Measurements from ENCODE around the gene MALT1. TPM values are rescaled to one million over a fixed set of nuclear protein-coding genes. Genes with fewer than 3 reads are reported as not detected.
"Not testable (repeated sequence)": the region's sequence is repeated elsewhere in the genome, so short reads cannot be mapped to it uniquely, and the experiment has no call there.

Gene MALT1
- total RNA-seq, 2 experiments from 2014 or later: 42.5 to 44.3 TPM

DNA sequence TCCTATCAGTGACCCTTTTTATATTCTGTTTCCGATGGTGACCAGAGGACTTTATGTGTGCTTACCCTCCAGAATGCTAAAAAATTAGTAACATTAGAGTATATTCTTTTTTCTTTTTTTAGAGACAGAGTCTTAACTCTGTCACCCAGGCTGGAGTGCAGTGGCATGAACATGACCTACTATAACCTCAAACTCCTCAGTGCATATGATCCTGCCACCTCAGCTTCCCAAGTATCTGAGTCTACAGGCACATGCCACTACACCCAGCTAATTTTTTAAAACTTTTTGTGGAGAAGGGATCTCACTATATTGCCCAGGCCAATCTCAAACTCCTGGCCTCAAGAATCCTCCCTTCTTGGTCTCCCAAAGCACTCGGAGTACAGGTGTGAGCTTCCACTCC lies 74.6 kb downstream of the MALT1 start:
- H3K9me3 Mint-ChIP-seq: peaks cover 24% of the 10 kb centered on the region
- no peak overlapping the region for H3K27ac Mint-ChIP-seq
- no peaks in the 10 kb centered on the region for H3K4me1 Mint-ChIP-seq (ENCODE audit: low read depth)
- DNase-seq: no peak
- no peaks in the 10 kb centered on the region for H3K27me3 Mint-ChIP-seq
- ChIA-PET POLR2A (no interaction called here), CTCF (interaction anchor here (9.3 kb wide), 1 partner anchor 18 kb away, joined by 47 read pairs; no protein-coding TSS in a partner anchor)
- intact Hi-C loops (cut with micrococcal nuclease): no loop called here
- no peak overlapping the region for H3K4me3 Mint-ChIP-seq
- peaks cover 69% of the 10 kb centered on the region for H3K36me3 Mint-ChIP-seq

DNA sequence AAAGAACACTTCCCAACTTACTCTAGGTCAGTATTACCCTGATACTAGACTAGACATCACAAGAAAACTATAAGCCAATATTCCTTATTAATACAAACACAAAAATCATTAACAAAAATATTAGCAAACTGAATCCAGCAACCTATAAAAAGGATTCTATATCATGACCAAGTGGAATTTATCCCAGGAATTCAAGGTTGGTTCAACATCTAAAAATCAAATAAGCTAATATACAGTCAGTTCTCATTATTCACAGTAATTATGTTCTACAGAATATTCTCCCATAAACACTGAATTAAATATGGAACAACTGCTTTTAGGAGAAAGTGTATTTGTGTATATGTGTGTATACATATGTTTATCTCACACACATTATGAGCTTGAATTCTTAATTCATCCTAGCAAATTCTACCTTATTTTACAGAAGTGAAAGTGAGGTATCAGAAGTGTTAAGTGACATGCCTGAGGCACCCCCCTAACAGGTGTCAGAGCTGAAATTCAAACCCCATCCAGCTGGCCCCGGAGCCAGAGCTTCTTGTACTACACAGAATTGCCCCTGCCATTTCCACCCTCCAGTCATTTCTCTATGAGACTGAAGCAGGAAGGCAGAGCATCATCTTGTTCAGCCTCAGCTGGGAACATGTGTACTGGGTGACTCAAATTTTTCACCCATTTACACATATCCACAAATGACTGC lies 77.8 kb downstream of the MALT1 start:
- Mint-ChIP-seq H3K4me1 (ENCODE audit: low read depth) (no peaks in the 10 kb centered on the region), H3K27me3 (no peaks in the 10 kb centered on the region), H3K27ac (no peak overlapping the region), H3K9me3 (peaks cover 24% of the 10 kb centered on the region), H3K36me3 (peaks cover 61% of the 10 kb centered on the region), H3K4me3 (no peak overlapping the region)
- no peak for DNase-seq
- CTCF ChIA-PET: interaction anchor here (0.8 to 9.3 kb wide), 4 partner anchors 15 to 218 kb away, joined by 3 to 47 read pairs (median 3); no protein-coding TSS in a partner anchor
- POLR2A ChIA-PET: no interaction called here
- intact Hi-C loops (cut with micrococcal nuclease): no loop called here

DNA sequence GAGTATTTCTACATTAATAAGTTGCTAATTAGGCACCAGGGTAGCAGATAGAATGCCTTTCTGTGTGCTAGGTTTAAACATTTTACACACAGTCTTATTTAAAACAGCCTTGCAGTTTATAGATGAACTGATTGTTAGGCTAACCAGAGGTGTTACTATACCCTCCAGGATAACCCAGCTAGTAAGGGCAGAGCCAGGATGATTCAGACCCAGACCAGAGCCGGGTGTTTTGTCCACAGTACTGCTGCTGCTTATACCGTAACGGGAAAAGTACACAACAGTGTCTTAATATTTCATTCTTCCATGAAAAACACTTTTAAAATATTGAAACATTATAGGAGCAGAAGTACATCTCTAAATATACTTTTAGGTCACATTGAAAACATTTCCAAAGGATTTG lies 82.7 kb downstream of the MALT1 start:
- Mint-ChIP-seq H3K4me1 (ENCODE audit: low read depth) (peaks cover 14% of the 10 kb centered on the region), H3K36me3 (peaks cover 18% of the 10 kb centered on the region), H3K9me3 (peaks cover 3% of the 10 kb centered on the region), H3K27ac (no peak overlapping the region), H3K27me3 (no peaks in the 10 kb centered on the region), H3K4me3 (no peak overlapping the region)
- intact Hi-C loops (cut with micrococcal nuclease): no loop called here
- ChIA-PET CTCF (interaction anchor here (0.8 to 4.8 kb wide), 5 partner anchors 10 to 224 kb away, joined by 3 to 38 read pairs (median 5); no protein-coding TSS in a partner anchor), POLR2A (no interaction called here)
- no peak for DNase-seq

DNA sequence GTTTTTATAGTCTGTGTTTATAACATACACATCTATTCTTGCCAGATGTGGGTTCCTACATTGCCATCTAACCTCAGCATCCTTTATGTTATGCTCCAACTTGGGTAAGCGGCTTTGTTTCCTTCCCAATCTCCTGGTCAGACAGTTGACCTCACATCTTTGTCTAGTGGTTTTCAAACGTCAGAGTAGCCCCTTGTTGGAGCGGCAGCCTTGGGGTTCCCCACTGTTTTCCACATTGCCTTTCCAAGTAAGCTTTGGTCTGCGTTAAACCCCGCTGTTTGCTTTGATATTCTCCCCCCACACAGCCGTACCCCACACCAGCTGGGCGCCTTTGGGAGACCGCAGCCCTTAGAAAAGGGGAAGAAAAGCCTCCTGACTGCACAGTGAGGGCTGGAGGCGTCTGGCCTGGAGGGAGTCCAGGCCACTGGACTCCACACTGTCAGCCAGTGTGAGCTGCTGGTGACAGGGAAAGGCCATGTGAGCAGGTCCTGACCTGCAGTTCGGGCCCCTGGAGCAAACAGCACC lies 83.3 kb downstream of the MALT1 start:
- Mint-ChIP-seq H3K27me3 (no peaks in the 10 kb centered on the region), H3K4me1 (ENCODE audit: low read depth) (peaks cover 14% of the 10 kb centered on the region), H3K36me3 (peaks cover 11% of the 10 kb centered on the region), H3K4me3 (no peak overlapping the region), H3K9me3 (no peaks in the 10 kb centered on the region), H3K27ac (no peak overlapping the region)
- DNase-seq: no peak
- ChIA-PET POLR2A (interaction anchor here (0.8 kb wide), 1 partner anchor 54 kb away, joined by 3 read pairs; no protein-coding TSS in a partner anchor), CTCF (interaction anchor here (1.8 to 4.8 kb wide), 3 partner anchors 10 to 225 kb away, joined by 5 to 38 read pairs (median 10); no protein-coding TSS in a partner anchor)
- intact Hi-C loops (cut with micrococcal nuclease): no loop called here

DNA sequence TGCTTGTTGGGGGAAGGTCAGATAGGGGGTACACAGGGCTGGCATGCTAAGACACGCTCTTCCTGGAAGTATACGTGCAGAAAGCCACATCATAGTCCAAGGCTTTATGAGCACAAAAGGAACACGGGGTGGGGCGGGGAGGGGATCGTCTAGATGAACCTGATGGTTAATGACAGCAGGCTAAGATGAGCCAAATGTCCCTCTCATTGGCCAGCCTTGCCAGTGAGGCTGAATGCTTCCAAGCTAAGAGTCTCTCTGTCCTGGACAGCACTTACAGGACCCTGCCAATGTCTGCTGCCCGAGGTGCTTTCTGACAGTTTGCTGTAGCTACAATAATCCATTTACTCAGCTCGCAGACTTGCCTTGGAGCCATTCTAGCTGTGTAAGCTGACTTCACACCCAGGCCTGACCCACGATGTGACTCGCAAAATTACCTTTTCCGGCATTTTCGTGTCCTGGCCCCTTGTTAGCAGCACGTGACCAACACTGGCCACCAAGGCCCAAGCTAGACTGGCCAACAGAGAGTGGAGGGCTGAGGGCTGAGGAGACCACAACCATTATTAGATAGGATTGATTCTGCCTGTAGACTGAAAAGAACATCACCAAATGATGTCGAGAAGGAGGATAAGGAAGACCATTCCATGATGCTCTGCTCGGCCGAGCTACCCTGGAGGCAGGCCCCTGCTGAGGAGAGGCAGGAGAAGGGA lies 84.2 kb downstream of the MALT1 start:
- CTCF ChIA-PET: interaction anchor here (1.1 to 4.8 kb wide), 3 partner anchors 9 to 226 kb away, joined by 7 to 38 read pairs (median 10); no protein-coding TSS in a partner anchor
- Mint-ChIP-seq H3K4me3 (no peak overlapping the region), H3K36me3 (peaks cover 3% of the 10 kb centered on the region), H3K4me1 (ENCODE audit: low read depth) (peaks cover 17% of the 10 kb centered on the region), H3K27me3 (peaks cover 3% of the 10 kb centered on the region), H3K9me3 (no peaks in the 10 kb centered on the region), H3K27ac (no peak overlapping the region)
- POLR2A ChIA-PET: interaction anchor here (0.8 to 1.6 kb wide), 2 partner anchors 55 to 84 kb away, joined by 3 to 6 read pairs; partner anchors contain the start of gene MALT1
- no peak for DNase-seq
- intact Hi-C loops (cut with micrococcal nuclease): no loop called here

DNA sequence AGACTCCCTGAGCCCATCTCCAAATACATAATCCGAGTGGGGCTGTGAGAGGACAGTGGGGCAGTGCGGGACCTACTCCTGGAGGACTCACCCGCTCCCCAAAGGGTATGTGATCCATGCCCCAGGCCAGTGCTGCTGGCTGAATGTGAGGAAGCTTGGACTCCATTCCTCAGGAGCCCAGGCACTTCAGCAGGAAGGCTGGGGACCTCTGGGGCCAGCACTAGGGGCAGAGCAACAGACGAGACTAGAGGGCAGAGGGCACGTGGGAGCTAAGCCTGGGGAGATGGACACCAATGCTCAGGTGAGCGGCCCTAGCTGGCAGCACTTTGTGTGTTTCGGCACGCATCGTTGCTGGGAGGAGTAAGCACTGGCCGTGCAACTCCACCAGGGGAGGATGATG lies 84.9 kb downstream of the MALT1 start:
- Mint-ChIP-seq H3K27ac (no peak overlapping the region), H3K4me3 (no peak overlapping the region), H3K9me3 (no peaks in the 10 kb centered on the region), H3K27me3 (peaks cover 3% of the 10 kb centered on the region), H3K36me3 (no peaks in the 10 kb centered on the region), H3K4me1 (ENCODE audit: low read depth) (peaks cover 20% of the 10 kb centered on the region)
- ChIA-PET CTCF (interaction anchor here (1.1 to 4.8 kb wide), 3 partner anchors 8 to 226 kb away, joined by 7 to 38 read pairs (median 10); no protein-coding TSS in a partner anchor), POLR2A (interaction anchor here (1.6 kb wide), 1 partner anchor 85 kb away, joined by 6 read pairs; the partner anchor contains the start of gene MALT1)
- DNase-seq: no peak
- intact Hi-C loops (cut with micrococcal nuclease): no loop called here

DNA sequence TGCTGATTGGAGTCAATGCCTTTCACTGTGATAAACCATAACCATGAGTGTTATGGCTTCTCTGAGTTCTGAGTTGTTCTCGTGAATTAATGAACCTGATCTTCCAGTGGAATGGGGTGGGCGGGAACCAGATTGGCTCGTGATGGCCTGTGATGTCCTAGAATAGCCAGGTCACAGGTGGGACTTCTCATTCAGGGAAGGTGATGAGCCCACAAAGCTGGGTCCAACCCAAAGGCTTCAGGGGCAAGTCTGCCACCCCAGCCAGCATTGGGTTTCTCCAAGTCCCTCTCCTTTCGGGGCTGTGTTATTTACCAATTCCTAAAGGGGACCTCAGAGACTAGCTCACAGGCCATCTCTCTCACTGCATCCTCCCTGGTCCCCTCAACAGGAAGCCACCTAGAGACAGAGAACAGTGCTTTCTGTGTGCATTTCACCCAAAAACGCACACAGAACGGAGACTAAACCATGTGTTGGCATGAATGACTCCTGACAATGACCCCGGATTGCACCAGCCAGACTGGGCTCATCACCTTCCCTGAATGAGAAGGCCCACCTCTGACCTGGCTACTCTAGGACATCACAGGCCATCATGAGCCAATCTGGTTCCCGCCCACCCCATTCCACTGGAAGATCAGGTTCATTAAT lies 85.5 kb downstream of the MALT1 start:
- no peak overlapping the region for H3K4me3 Mint-ChIP-seq
- H3K27ac Mint-ChIP-seq: no peak overlapping the region
- H3K27me3 Mint-ChIP-seq: peaks cover 3% of the 10 kb centered on the region
- intact Hi-C loops (cut with micrococcal nuclease): no loop called here
- H3K4me1 Mint-ChIP-seq (ENCODE audit: low read depth): peaks cover 26% of the 10 kb centered on the region
- ChIA-PET POLR2A (interaction anchor here (1.6 kb wide), 1 partner anchor 85 kb away, joined by 6 read pairs; the partner anchor contains the start of gene MALT1), CTCF (interaction anchor here (2.0 to 4.8 kb wide), 2 partner anchors 7 to 227 kb away, joined by 10 to 38 read pairs; no protein-coding TSS in a partner anchor)
- H3K9me3 Mint-ChIP-seq: no peaks in the 10 kb centered on the region
- no peaks in the 10 kb centered on the region for H3K36me3 Mint-ChIP-seq
- DNase-seq: no peak

DNA sequence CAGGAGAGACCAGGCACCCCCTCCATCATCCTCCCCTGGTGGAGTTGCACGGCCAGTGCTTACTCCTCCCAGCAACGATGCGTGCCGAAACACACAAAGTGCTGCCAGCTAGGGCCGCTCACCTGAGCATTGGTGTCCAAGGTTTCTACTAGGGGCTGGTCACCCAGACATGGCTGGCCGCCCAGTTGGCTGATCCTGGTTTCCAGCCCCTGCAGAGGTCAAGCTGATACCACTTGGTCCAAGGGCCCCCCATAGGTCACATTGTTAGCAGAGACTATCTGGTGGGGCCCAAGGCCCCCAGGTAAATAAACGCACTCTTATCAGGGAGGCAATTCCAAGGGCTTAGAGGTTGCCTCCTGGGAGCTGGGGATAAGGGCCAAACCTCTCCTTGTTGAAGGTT lies 86.1 kb downstream of the MALT1 start:
- H3K4me1 Mint-ChIP-seq (ENCODE audit: low read depth): peaks cover 30% of the 10 kb centered on the region
- H3K27me3 Mint-ChIP-seq; H3K36me3 Mint-ChIP-seq; DNase-seq; POLR2A ChIA-PET; H3K4me3 Mint-ChIP-seq; CTCF ChIA-PET; intact Hi-C loops (cut with micrococcal nuclease); H3K9me3 Mint-ChIP-seq; H3K27ac Mint-ChIP-seq: not testable (repeated sequence)

DNA sequence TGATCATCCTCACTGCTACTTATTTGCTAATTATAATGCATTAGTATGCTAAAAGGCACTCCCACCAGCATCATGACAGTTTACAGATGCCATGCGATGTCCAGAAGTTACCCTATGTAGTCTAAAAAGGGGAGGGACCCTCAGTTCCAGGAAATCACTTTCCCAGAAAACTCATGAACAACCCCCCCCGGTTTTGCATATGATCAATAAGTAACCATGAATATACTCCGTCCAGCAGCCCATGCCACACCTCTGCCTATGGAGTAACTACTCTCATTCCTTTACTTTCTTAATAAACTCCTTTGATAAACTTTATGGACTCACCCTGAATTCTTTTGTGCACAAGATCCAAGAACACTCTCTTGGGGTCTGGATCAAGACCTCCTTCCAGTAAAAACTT lies 86.8 kb downstream of the MALT1 start:
- Mint-ChIP-seq H3K27me3 (peaks cover 3% of the 10 kb centered on the region), H3K9me3 (no peaks in the 10 kb centered on the region), H3K4me3 (no peak overlapping the region), H3K36me3 (no peaks in the 10 kb centered on the region), H3K4me1 (ENCODE audit: low read depth) (peaks cover 30% of the 10 kb centered on the region), H3K27ac (no peak overlapping the region)
- intact Hi-C loops (cut with micrococcal nuclease): no loop called here
- ChIA-PET POLR2A (no interaction called here), CTCF (interaction anchor here (1.1 to 1.6 kb wide), 2 partner anchors 10 to 23 kb away, joined by 3 read pairs; no protein-coding TSS in a partner anchor)
- DNase-seq: no peak

DNA sequence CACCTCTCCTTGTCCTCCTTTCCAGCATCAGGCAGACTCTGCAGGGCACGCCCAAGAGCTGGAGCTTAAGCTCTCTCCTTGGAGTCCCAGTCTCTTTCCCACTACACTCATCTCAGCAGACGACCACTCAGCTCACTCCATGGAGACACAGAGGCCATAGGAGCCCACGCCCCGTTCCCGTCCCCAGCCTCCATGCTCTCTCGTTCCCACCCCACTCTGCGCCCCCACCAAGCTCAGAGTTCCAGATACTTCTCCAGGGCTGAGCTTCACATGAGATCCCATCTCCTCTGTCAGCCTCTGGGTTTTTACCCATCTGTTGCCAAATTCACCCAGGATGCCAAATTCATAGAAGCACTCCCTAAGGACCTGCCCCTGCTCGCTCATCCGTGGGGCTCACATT lies 87.3 kb downstream of the MALT1 start:
- Mint-ChIP-seq H3K36me3 (no peaks in the 10 kb centered on the region), H3K27me3 (peaks cover 3% of the 10 kb centered on the region), H3K4me3 (no peak overlapping the region), H3K9me3 (no peaks in the 10 kb centered on the region), H3K4me1 (ENCODE audit: low read depth) (peaks cover 31% of the 10 kb centered on the region), H3K27ac (no peak overlapping the region)
- ChIA-PET POLR2A (no interaction called here), CTCF (interaction anchor here (0.6 to 1.6 kb wide), 3 partner anchors 10 to 129 kb away, joined by 3 read pairs; no protein-coding TSS in a partner anchor)
- DNase-seq: no peak
- intact Hi-C loops (cut with micrococcal nuclease): no loop called here

DNA sequence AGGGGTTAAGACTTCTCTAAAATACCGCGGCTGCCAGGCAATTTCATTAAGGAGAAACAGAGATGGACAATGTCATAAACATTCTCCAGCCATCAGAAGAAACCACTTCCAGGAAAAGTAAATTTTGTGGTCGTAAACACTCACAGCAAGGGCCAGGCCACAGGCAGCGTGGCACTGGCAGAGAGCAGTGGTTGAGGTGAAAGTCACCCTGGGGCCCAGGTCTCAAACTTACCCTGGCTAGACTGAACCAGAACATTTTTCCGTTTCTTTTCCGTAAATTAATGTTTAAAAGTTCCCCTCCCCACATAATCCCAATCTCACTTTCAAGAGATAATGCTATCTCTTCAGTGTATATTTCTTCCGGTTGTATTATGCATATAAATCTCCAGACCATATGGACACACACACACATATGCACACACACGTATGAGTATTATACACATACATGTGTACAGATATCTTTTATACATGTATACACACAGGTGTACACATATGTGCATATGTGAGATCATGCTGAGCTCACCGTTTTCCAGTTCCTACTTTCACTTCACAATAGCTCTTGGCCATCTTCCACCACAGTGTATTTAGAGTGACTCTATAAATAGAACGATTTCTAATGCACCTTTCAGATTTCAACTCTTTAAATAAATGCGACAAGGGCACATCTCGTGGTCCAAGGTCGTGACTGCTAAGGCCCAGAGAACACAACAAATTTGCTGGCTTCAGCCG lies 90.1 kb downstream of the MALT1 start:
- no peaks in the 10 kb centered on the region for H3K9me3 Mint-ChIP-seq
- no peak overlapping the region for H3K27ac Mint-ChIP-seq
- peaks cover 18% of the 10 kb centered on the region for H3K4me1 Mint-ChIP-seq (ENCODE audit: low read depth)
- intact Hi-C loops (cut with micrococcal nuclease): loop anchor here (5.0 to 10.0 kb wide), 3 partner anchors 64 to 717 kb away; partner anchors contain the start of genes MALT1 and NEDD4L
- peaks cover 13% of the 10 kb centered on the region for H3K27me3 Mint-ChIP-seq
- ChIA-PET POLR2A (no interaction called here), CTCF (interaction anchor here (1.1 to 10.9 kb wide), 4 partner anchors 8 to 235 kb away, joined by 3 to 442 read pairs (median 21); partner anchors contain the start of gene MALT1)
- no peak overlapping the region for H3K4me3 Mint-ChIP-seq
- H3K36me3 Mint-ChIP-seq: no peaks in the 10 kb centered on the region
- DNase-seq: peak; percentile 41

Measured in activated CD4-positive, alpha-beta memory T cell treated with anti-CD3 and anti-CD28 coated beads for 36 hours (primary cell).